Measurements from ENCODE around the gene UVSSA. TPM values are rescaled to one million over a fixed set of nuclear protein-coding genes. Genes with fewer than 3 reads are reported as not detected.

UVSSA gene
- total and polyA plus RNA-seq, 8 donors: 4.1 to 103 (median 25.3) TPM

DNA sequence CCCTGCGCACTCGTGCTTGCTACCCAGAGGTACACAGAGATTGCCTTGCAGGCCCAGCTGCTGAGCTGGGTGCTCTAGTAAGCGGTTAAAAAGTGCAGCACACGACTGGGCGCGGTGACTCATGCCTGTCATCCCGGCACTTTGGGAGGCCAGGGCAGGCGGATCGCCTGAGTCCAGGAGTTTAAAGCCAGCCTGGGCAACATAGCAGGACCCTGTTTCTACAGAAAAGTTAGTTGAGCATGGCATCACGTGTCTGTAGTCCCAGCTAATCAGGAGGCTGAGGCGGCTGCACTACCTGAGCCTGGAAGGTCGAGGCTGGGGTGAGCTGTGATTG lies 5.5 kb downstream of the UVSSA start:
- intact Hi-C loops (cut with DNase I; ENCODE audit: low total_unique reads): loop anchor here (10.0 kb wide), 2 partner anchors 218 to 282 kb away; no protein-coding TSS in a partner anchor
- WGBS, 5 donors: 90 to 97% (median 91%) methylated on average over 10 to 12 of the region's 12 CpGs

DNA sequence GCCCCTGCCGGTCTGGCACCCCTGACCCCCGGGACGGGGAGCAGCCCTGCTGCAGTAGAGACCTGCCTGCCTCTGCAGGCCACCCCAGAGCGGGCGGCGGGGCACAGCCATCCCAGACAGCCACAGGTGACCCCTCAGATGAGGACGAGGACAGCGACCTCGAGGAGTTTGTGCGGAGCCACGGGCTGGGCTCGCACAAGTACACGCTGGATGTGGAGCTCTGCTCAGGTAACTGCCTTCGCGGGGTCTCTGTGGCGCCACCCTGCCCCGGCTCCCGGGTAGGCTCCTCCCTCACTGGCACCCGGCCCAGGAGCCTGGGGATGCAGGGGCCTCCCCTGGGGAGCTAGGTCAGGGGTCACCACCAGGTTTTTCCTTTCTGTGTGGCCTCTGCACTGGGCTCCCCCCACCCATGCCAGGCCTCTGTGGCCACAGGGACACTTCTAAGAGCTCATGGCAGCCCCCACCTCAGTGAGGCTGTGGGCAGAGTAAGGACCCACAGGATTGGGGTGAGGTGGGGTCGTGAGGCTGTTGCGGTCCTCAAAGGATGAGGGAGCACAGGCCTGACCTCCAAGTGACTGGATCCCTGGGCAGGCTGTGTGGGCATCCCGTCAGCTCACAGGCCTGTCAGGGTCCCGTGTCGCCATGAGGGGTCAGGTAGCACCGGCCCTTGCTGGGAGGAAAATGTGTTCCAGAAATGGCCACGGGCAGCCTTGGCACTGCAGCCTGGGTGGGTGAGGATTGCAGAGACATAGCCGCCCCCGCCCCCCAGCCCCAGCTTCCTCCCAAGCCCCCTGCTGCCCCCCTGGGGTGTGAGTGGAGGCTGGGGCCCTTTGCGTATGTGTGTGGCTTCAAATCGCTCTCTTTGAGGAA lies 6.4 kb downstream of the UVSSA start:
- Histone ChIP-seq H3K4me1 (peaks cover 5 to 36% (median 30%) of the 10 kb centered on the region in 4 donors), H3K36me3 (peaks cover 38 to 78% (median 67%) of the 10 kb centered on the region in 4 donors), H3K4me3 (no peak overlapping the region), H3K27ac (no peak overlapping the region), H3K9me3 (no peaks in the 10 kb centered on the region), H3K27me3 (no peaks in the 10 kb centered on the region)
- DNase-seq: no peak
- TF ChIP-seq EP300 (IDR thresholded peaks at IDR 0.05): no peak
- TF ChIP-seq, protein P1, sequence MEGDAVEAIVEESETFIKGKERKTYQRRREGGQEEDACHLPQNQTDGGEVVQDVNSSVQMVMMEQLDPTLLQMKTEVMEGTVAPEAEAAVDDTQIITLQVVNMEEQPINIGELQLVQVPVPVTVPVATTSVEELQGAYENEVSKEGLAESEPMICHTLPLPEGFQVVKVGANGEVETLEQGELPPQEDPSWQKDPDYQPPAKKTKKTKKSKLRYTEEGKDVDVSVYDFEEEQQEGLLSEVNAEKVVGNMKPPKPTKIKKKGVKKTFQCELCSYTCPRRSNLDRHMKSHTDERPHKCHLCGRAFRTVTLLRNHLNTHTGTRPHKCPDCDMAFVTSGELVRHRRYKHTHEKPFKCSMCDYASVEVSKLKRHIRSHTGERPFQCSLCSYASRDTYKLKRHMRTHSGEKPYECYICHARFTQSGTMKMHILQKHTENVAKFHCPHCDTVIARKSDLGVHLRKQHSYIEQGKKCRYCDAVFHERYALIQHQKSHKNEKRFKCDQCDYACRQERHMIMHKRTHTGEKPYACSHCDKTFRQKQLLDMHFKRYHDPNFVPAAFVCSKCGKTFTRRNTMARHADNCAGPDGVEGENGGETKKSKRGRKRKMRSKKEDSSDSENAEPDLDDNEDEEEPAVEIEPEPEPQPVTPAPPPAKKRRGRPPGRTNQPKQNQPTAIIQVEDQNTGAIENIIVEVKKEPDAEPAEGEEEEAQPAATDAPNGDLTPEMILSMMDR (IDR thresholded peaks at IDR 0.05): no peak
- TF ChIP-seq POLR2AphosphoS5 (IDR thresholded peaks at IDR 0.05): no peak
- no peak for TF ChIP-seq POLR2A (IDR thresholded peaks at IDR 0.05)
- WGBS, 5 donors: 85 to 90% (median 86%) methylated on average over 13 to 30 of the region's 30 CpGs
- intact Hi-C loops (cut with DNase I; ENCODE audit: low total_unique reads): loop anchor here (10.0 kb wide), 2 partner anchors 219 to 281 kb away; no protein-coding TSS in a partner anchor

More for the DNA sequence above, 5.5 kb downstream of the UVSSA start:
- H3K27ac ChIP-seq: no peak overlapping the region
- DNase-seq: no peak
- peaks cover 14 to 45% (median 37%) of the 10 kb centered on the region in 4 donors for H3K4me1 ChIP-seq
- no peaks in the 10 kb centered on the region for H3K9me3 ChIP-seq
- H3K4me3 ChIP-seq: no peak overlapping the region
- TF ChIP-seq EP300 (IDR thresholded peaks at IDR 0.05): no peak
- no peaks in the 10 kb centered on the region for H3K27me3 ChIP-seq
- peaks cover 34 to 69% (median 58%) of the 10 kb centered on the region in 4 donors for H3K36me3 ChIP-seq

DNA sequence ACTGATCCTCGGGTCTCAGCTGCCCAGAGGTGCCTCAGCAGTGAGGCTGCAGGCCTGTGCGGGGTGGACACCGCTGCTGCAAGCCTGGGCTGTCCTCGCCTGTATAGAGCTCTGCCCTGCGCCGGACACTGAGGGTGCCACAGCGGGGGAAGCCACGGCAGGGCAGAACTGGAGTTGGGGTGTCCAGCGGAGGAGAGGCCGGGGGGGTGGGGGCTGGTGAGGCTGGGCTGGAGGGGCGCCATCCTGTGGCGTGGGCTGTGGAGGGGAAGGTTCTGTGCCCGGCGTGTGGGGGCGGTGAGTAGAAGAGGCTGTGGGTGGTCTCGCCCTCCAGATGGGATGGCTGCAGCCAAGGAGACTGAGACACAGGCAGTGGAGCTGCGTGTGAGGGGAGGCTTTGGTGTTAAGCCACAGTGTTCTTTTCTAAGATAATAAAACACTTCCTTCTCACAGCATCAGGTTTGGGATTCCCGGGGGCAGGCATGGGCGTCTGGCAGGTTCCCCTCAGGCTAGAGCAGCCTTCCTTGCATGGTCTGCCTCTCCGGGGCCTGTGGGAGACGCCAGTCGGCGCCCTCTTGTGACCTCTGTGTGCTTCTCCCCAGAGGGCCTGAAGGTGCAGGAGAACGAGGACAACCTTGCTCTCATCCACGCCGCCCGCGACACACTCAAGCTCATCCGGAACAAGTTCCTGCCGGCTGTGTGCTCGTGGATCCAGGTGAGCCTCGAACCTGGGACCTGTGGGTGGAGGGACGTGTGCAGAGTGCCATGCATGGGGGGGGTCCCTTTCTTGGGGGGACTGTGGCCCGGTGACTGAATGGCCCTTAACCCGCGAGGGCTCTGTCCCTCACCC lies 7.4 kb downstream of the UVSSA start:
- H3K36me3 ChIP-seq: peaks cover 34 to 85% (median 76%) of the 10 kb centered on the region in 4 donors
- H3K4me3 ChIP-seq: no peak overlapping the region
- H3K9me3 ChIP-seq: no peaks in the 10 kb centered on the region
- peaks cover 0 to 27% (median 20%) of the 10 kb centered on the region in 4 donors for H3K4me1 ChIP-seq
- no peak for TF ChIP-seq POLR2A (IDR thresholded peaks at IDR 0.05)
- TF ChIP-seq, protein P1 (IDR thresholded peaks at IDR 0.05): no peak
- TF ChIP-seq EP300 (IDR thresholded peaks at IDR 0.05): no peak
- no peak for TF ChIP-seq POLR2AphosphoS5 (IDR thresholded peaks at IDR 0.05)
- intact Hi-C loops (cut with DNase I; ENCODE audit: low total_unique reads): loop anchor here (10.0 kb wide), 2 partner anchors 220 to 280 kb away; no protein-coding TSS in a partner anchor
- WGBS, 5 donors: 89 to 93% (median 91%) methylated on average over 20 to 36 of the region's 36 CpGs
- H3K27ac ChIP-seq: no peak overlapping the region
- DNase-seq: no peak
- H3K27me3 ChIP-seq: no peaks in the 10 kb centered on the region

DNA sequence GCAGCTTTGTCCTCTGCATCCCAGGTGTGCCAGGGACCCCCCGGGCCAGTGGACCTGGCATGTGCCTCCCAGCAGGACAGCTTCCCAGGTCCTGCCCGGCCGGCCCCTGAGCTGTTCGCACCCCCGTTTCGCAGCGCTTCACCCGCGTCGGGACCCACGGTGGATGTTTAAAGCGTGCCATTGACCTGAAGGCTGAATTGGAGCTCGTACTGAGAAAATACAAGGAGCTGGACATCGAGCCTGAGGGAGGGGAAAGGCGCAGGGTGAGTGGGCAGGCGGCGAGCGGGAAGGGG lies 7.9 kb downstream of the UVSSA start:
- H3K36me3 ChIP-seq: peaks cover 33 to 82% (median 75%) of the 10 kb centered on the region in 4 donors
- DNase-seq: no peak
- intact Hi-C loops (cut with DNase I; ENCODE audit: low total_unique reads): loop anchor here (10.0 kb wide), 2 partner anchors 220 to 280 kb away; no protein-coding TSS in a partner anchor

More for the DNA sequence above, 7.9 kb downstream of the UVSSA start:
- H3K9me3 ChIP-seq: no peaks in the 10 kb centered on the region
- TF ChIP-seq, protein P1 (IDR thresholded peaks at IDR 0.05): no peak
- TF ChIP-seq POLR2A (IDR thresholded peaks at IDR 0.05): no peak
- TF ChIP-seq POLR2AphosphoS5 (IDR thresholded peaks at IDR 0.05): no peak
- TF ChIP-seq EP300 (IDR thresholded peaks at IDR 0.05): no peak
- H3K4me1 ChIP-seq: peaks cover 0 to 21% (median 15%) of the 10 kb centered on the region in 4 donors
- WGBS, 5 donors: 86 to 94% (median 93%) methylated on average over 17 to 18 of the region's 18 CpGs
- no peak overlapping the region for H3K4me3 ChIP-seq
- H3K27ac ChIP-seq: no peak overlapping the region
- no peaks in the 10 kb centered on the region for H3K27me3 ChIP-seq

Measured in stomach (tissue), 9 donors.